Hepatocyte (in vitro differentiated cells): ENCODE data around the gene RNF145. TPM values are rescaled to one million over a fixed set of nuclear protein-coding genes. Genes with fewer than 3 reads are reported as not detected.

Experiments
- DNase-seq: peaks from one replicate; pipeline ENCODE4 v3.0.0-alpha.2; 2016; ENCODE audit warnings: low spot score
- H2AFZ ChIP-seq: fragments of 200-600 bp; sonication (generic); 2 replicates; pipeline ENCODE4 v1.6.0; 2016; ENCODE audit warnings: antibody characterized with exemption, mild to moderate bottlenecking
- H3K27ac ChIP-seq: fragments of 200-600 bp; sonication (generic); 2 replicates; pipeline ENCODE4 v1.5.1; 2016; ENCODE audit warnings: mild to moderate bottlenecking
- H3K27me3 ChIP-seq: fragments of 200-600 bp; sonication (generic); 2 replicates; pipeline ENCODE4 v1.6.1; 2016
- H3K36me3 ChIP-seq: fragments of 200-600 bp; sonication (generic); replicated peaks from 2 replicates; pipeline ENCODE4 v1.5.1; 2016; ENCODE audit warnings: low read depth; ENCODE audit not compliant: insufficient read depth
- H3K4me1 ChIP-seq: fragments of 200-600 bp; sonication (generic); 2 replicates; pipeline ENCODE4 v1.5.1; 2016; ENCODE audit warnings: mild to moderate bottlenecking, moderate library complexity; ENCODE audit not compliant: insufficient read depth
- H3K4me2 ChIP-seq: fragments of 200-600 bp; sonication (generic); 2 replicates; pipeline ENCODE4 v1.6.0; 2016
- H3K4me3 ChIP-seq: fragments of 200-600 bp; sonication (generic); 2 replicates; pipeline ENCODE4 v1.5.1; 2016; ENCODE audit warnings: mild to moderate bottlenecking
- H3K79me2 ChIP-seq: fragments of 200-600 bp; sonication (generic); 2 replicates; pipeline ENCODE4 v1.6.0; 2017; ENCODE audit warnings: mild to moderate bottlenecking
- H3K9me2 ChIP-seq: fragments of 200-600 bp; sonication (generic); replicated peaks from 2 replicates; pipeline ENCODE4 v1.6.0; 2017; ENCODE audit warnings: mild to moderate bottlenecking; ENCODE audit not compliant: insufficient read depth
- H3K9me3 ChIP-seq: fragments of 200-600 bp; sonication (generic); 2 replicates; pipeline ENCODE4 v1.5.1; 2016; ENCODE audit warnings: low read depth, mild to moderate bottlenecking
- H4K20me1 ChIP-seq: fragments of 200-600 bp; sonication (generic); 2 replicates; pipeline ENCODE4 v1.6.0; 2016; ENCODE audit warnings: mild to moderate bottlenecking; ENCODE audit not compliant: insufficient read depth, poor library complexity, severe bottlenecking
- CTCF ChIP-seq: fragments of 200-600 bp; sonication (generic); IDR thresholded peaks from 2 replicates; pipeline ENCODE4 v1.5.1; 2016; ENCODE audit warnings: antibody characterized with exemption, mild to moderate bottlenecking; ENCODE audit not compliant: poor library complexity
- EZH2 ChIP-seq: fragments of 200-600 bp; sonication (generic); IDR thresholded peaks from 2 replicates; pipeline ENCODE4 v1.6.1; 2016; ENCODE audit warnings: antibody characterized with exemption, mild to moderate bottlenecking, borderline replicate concordance
- EZH2phosphoT487 ChIP-seq: fragments of 200-600 bp; sonication (generic); IDR thresholded peaks from one replicate; pipeline ENCODE4 v1.6.1; 2018; ENCODE audit warnings: antibody characterized with exemption, mild to moderate bottlenecking, low read depth, moderate library complexity; ENCODE audit not compliant: unreplicated experiment, severe bottlenecking
- WGBS: methylation state at CpG from one replicate; pipeline ENCODE4 v1.1.6; 2016; ENCODE audit warnings: low lambda C conversion rate; ENCODE audit errors: missing lambda C conversion rate; 5-methylcytosine and 5-hydroxymethylcytosine counted together
- polyA plus RNA-seq: library from polyadenylated mRNA; unstranded; fragments of >200 nt; fragmentation: Nextera tagmentation; extraction: Ambion mirVana; gene quantifications from 2 replicates; pipeline ENCODE4 v1.2.1, GENCODE V29; 2016
- total RNA-seq: library from RNA; depleted of rRNA; stranded (reverse); fragments of >200 nt; gene quantifications from 2 replicates; pipeline ENCODE4 v1.2.3, GENCODE V29; 2014

RNF145 gene
- total and polyA plus RNA-seq, 2 experiments from 2014 or later: 13.0 to 37.4 TPM

- TF ChIP-seq EZH2: no peak
- no peak for TF ChIP-seq CTCF
- TF ChIP-seq EZH2phosphoT487: no peak
- Histone ChIP-seq H3K36me3 (no peaks in the 10 kb centered on the region), H3K4me3 (no peak overlapping the region), H3K4me2 (no peak overlapping the region), H3K9me2 (no peaks in the 10 kb centered on the region), H3K27ac (no peak overlapping the region), H3K9me3 (no peaks in the 10 kb centered on the region), H3K4me1 (peaks cover 8% of the 10 kb centered on the region), H3K27me3 (no peaks in the 10 kb centered on the region), H4K20me1 (no peaks in the 10 kb centered on the region), H3K79me2 (peaks cover 56% of the 10 kb centered on the region), H2AFZ (no peak overlapping the region)
- no peak for DNase-seq
- 87% methylated on average over 4 of the region's 4 CpGs for WGBS
Observed at GRCh38 chr5:159189310-159189709, 20.0 kb downstream of the RNF145 start.

- H3K9me3 ChIP-seq: no peaks in the 10 kb centered on the region
- H3K79me2 ChIP-seq: peaks cover 46% of the 10 kb centered on the region
- no peak overlapping the region for H3K27ac ChIP-seq
- H3K4me2 ChIP-seq: no peak overlapping the region
- H3K9me2 ChIP-seq: no peaks in the 10 kb centered on the region
- TF ChIP-seq CTCF (no peak), EZH2phosphoT487 (no peak), EZH2 (no peak)
- H3K27me3 ChIP-seq: no peaks in the 10 kb centered on the region
- H3K36me3 ChIP-seq: no peaks in the 10 kb centered on the region
- peaks cover 15% of the 10 kb centered on the region for H3K4me1 ChIP-seq
- no peak for DNase-seq
- WGBS: 94% methylated on average over 3 of the region's 3 CpGs
- no peaks in the 10 kb centered on the region for H4K20me1 ChIP-seq
- H3K4me3 ChIP-seq: no peak overlapping the region
- no peak overlapping the region for H2AFZ ChIP-seq
Observed at GRCh38 chr5:159187719-159188118, 21.6 kb downstream of the RNF145 start.

- H3K36me3 ChIP-seq: no peaks in the 10 kb centered on the region
- peaks cover 44% of the 10 kb centered on the region for H3K79me2 ChIP-seq
- H3K4me1 ChIP-seq: peaks cover 19% of the 10 kb centered on the region
- H3K4me3 ChIP-seq: no peak overlapping the region
- H3K27ac ChIP-seq: peak overlapping the region; percentile 51
- no peak for DNase-seq
- 65% methylated on average over 4 of the region's 4 CpGs for WGBS
- H4K20me1 ChIP-seq: no peaks in the 10 kb centered on the region
- no peak overlapping the region for H2AFZ ChIP-seq
- no peaks in the 10 kb centered on the region for H3K27me3 ChIP-seq
- H3K4me2 ChIP-seq: no peak overlapping the region
- H3K9me2 ChIP-seq: no peaks in the 10 kb centered on the region
- TF ChIP-seq CTCF (no peak), EZH2phosphoT487 (no peak), EZH2 (no peak)
- no peaks in the 10 kb centered on the region for H3K9me3 ChIP-seq
Observed at GRCh38 chr5:159186319-159186718, 23.0 kb downstream of the RNF145 start.

GRCh38 chr5:159185773-159186172 is 23.6 kb downstream of the RNF145 start:
- Histone ChIP-seq H3K9me3 (no peaks in the 10 kb centered on the region), H3K4me2 (no peak overlapping the region), H3K27ac (peak overlapping the region; percentile 51), H3K27me3 (no peaks in the 10 kb centered on the region), H3K4me3 (no peak overlapping the region), H3K79me2 (peaks cover 41% of the 10 kb centered on the region), H3K4me1 (peaks cover 20% of the 10 kb centered on the region), H2AFZ (no peak overlapping the region), H4K20me1 (no peaks in the 10 kb centered on the region), H3K9me2 (no peaks in the 10 kb centered on the region), H3K36me3 (no peaks in the 10 kb centered on the region)
- 75% methylated on average over 10 of the region's 10 CpGs for WGBS
- DNase-seq: no peak
- TF ChIP-seq EZH2 (no peak), EZH2phosphoT487 (no peak), CTCF (no peak)
